Measurements from ENCODE around the gene TNFSF12.
A peak's percentile ranks its signal among the peaks of the same experiment; 100 is the strongest.

The TNFSF12 gene

GRCh38 chr17:7557147-7557764 is 8.4 kb downstream of the TNFSF12 start:
- TF ChIP-seq CTCF (IDR thresholded peaks at IDR 0.05), result no peak

GRCh38 chr17:7557775-7558543 is 9.1 kb downstream of the TNFSF12 start:
- TF ChIP-seq CTCF (IDR thresholded peaks at IDR 0.05), result no peak

GRCh38 chr17:7558544-7559319 is 9.9 kb downstream of the TNFSF12 start, which contains the start of gene TNFSF13:
TNFSF13 (plus strand) TSS chr17:7558750; CDS start chr17:7559040, 290 bp downstream.
- TF ChIP-seq CTCF (IDR thresholded peaks at IDR 0.05), result no peak

- TF ChIP-seq CTCF (IDR thresholded peaks at IDR 0.05), result no peak
These were observed 10.7 kb downstream of the TNFSF12 start for GRCh38 chr17:7559320-7560171.

- TF ChIP-seq CTCF (IDR thresholded peaks at IDR 0.05), result peak; percentile 34; the same call in 1 of the 2 replicates
These were observed 11.5 kb downstream of the TNFSF12 start for GRCh38 chr17:7560172-7561027.

GRCh38 chr17:7561028-7561575 is 12.2 kb downstream of the TNFSF12 start:
- peak; percentile 70 for TF ChIP-seq CTCF (IDR thresholded peaks at IDR 0.05)

All from LNCAP (cell line).